ENCODE data around the gene SLC22A4. TPM values are rescaled to one million over a fixed set of nuclear protein-coding genes. Genes with fewer than 3 reads are reported as not detected.

SLC22A4 gene
- total and polyA plus RNA-seq, 2 experiments from 2014 or later, result 1.4 to 3.3 TPM

GRCh38 chr5:132250547-132250946 lies 43.6 kb upstream of the SLC22A4 start:
- no peak overlapping the region for H3K4me2 ChIP-seq
- no peaks in the 10 kb centered on the region for H3K9me2 ChIP-seq (replicated peaks; ENCODE audit: insufficient read depth)
- no peak overlapping the region for H2AFZ ChIP-seq
- H3K36me3 ChIP-seq (replicated peaks; ENCODE audit: insufficient read depth, low read depth), result no peaks in the 10 kb centered on the region
- no peaks in the 10 kb centered on the region for H3K9me3 ChIP-seq (ENCODE audit: low read depth)
- H4K20me1 ChIP-seq (ENCODE audit: insufficient read depth, poor library complexity, severe bottlenecking), result no peaks in the 10 kb centered on the region
- DNase-seq (ENCODE audit: low spot score), result no peak
- TF ChIP-seq EZH2 (IDR thresholded peaks at IDR 0.05; ENCODE audit: borderline replicate concordance) (no peak), EZH2phosphoT487 (IDR thresholded peaks at IDR 0.05; ENCODE audit: low read depth, severe bottlenecking, unreplicated experiment) (no peak), CTCF (IDR thresholded peaks at IDR 0.05; ENCODE audit: poor library complexity) (no peak)
- no peaks in the 10 kb centered on the region for H3K27me3 ChIP-seq
- H3K4me1 ChIP-seq (ENCODE audit: insufficient read depth), result peaks cover 5% of the 10 kb centered on the region
- H3K79me2 ChIP-seq, result no peaks in the 10 kb centered on the region
- H3K27ac ChIP-seq, result no peak overlapping the region
- 91% methylated on average over 2 of the region's 2 CpGs for WGBS (ENCODE audit: low lambda C conversion rate, missing lambda C conversion rate)
- no peak overlapping the region for H3K4me3 ChIP-seq

GRCh38 chr5:132251220-132251725 lies 42.9 kb upstream of the SLC22A4 start:
- no peak overlapping the region for H3K4me3 ChIP-seq
- no peak overlapping the region for H3K27ac ChIP-seq
- H4K20me1 ChIP-seq (ENCODE audit: insufficient read depth, poor library complexity, severe bottlenecking), result no peaks in the 10 kb centered on the region
- no peaks in the 10 kb centered on the region for H3K27me3 ChIP-seq
- H3K4me2 ChIP-seq, result no peak overlapping the region
- TF ChIP-seq CTCF (IDR thresholded peaks at IDR 0.05; ENCODE audit: poor library complexity) (no peak), EZH2phosphoT487 (IDR thresholded peaks at IDR 0.05; ENCODE audit: low read depth, severe bottlenecking, unreplicated experiment) (no peak), EZH2 (IDR thresholded peaks at IDR 0.05; ENCODE audit: borderline replicate concordance) (no peak)
- no peaks in the 10 kb centered on the region for H3K36me3 ChIP-seq (replicated peaks; ENCODE audit: insufficient read depth, low read depth)
- WGBS (ENCODE audit: low lambda C conversion rate, missing lambda C conversion rate), result 90% methylated on average over 10 of the region's 10 CpGs
- no peaks in the 10 kb centered on the region for H3K9me2 ChIP-seq (replicated peaks; ENCODE audit: insufficient read depth)
- peaks cover 5% of the 10 kb centered on the region for H3K4me1 ChIP-seq (ENCODE audit: insufficient read depth)
- H3K9me3 ChIP-seq (ENCODE audit: low read depth), result no peaks in the 10 kb centered on the region
- H3K79me2 ChIP-seq, result no peaks in the 10 kb centered on the region
- no peak overlapping the region for H2AFZ ChIP-seq
- no peak for DNase-seq (ENCODE audit: low spot score)

GRCh38 chr5:132253008-132253441 lies 41.2 kb upstream of the SLC22A4 start:
- no peak overlapping the region for H3K4me3 ChIP-seq
- H3K4me1 ChIP-seq (ENCODE audit: insufficient read depth), result peaks cover 13% of the 10 kb centered on the region
- no peaks in the 10 kb centered on the region for H3K9me2 ChIP-seq (replicated peaks; ENCODE audit: insufficient read depth)
- H3K4me2 ChIP-seq, result no peak overlapping the region
- H3K27ac ChIP-seq, result peak overlapping the region; percentile 53
- no peaks in the 10 kb centered on the region for H3K36me3 ChIP-seq (replicated peaks; ENCODE audit: insufficient read depth, low read depth)
- no peak overlapping the region for H2AFZ ChIP-seq
- WGBS (ENCODE audit: low lambda C conversion rate, missing lambda C conversion rate), result 55% methylated on average over 1 of the region's 4 CpGs
- H3K79me2 ChIP-seq, result peaks cover 4% of the 10 kb centered on the region
- no peaks in the 10 kb centered on the region for H3K9me3 ChIP-seq (ENCODE audit: low read depth)
- H4K20me1 ChIP-seq (ENCODE audit: insufficient read depth, poor library complexity, severe bottlenecking), result no peaks in the 10 kb centered on the region
- DNase-seq (ENCODE audit: low spot score), result peak; percentile 59
- TF ChIP-seq EZH2phosphoT487 (IDR thresholded peaks at IDR 0.05; ENCODE audit: low read depth, severe bottlenecking, unreplicated experiment), result no peak
- no peaks in the 10 kb centered on the region for H3K27me3 ChIP-seq

- 91% methylated on average over 8 of the region's 8 CpGs for WGBS (ENCODE audit: low lambda C conversion rate, missing lambda C conversion rate)
- Histone ChIP-seq H3K27me3 (no peaks in the 10 kb centered on the region), H2AFZ (no peak overlapping the region), H4K20me1 (ENCODE audit: insufficient read depth, poor library complexity, severe bottlenecking) (no peaks in the 10 kb centered on the region), H3K4me2 (no peak overlapping the region), H3K36me3 (replicated peaks; ENCODE audit: insufficient read depth, low read depth) (no peaks in the 10 kb centered on the region), H3K4me3 (no peak overlapping the region), H3K79me2 (peaks cover 8% of the 10 kb centered on the region), H3K27ac (peak overlapping the region; percentile 53), H3K9me2 (replicated peaks; ENCODE audit: insufficient read depth) (no peaks in the 10 kb centered on the region), H3K9me3 (ENCODE audit: low read depth) (no peaks in the 10 kb centered on the region), H3K4me1 (ENCODE audit: insufficient read depth) (peaks cover 20% of the 10 kb centered on the region)
- TF ChIP-seq EZH2phosphoT487 (IDR thresholded peaks at IDR 0.05; ENCODE audit: low read depth, severe bottlenecking, unreplicated experiment) (no peak), EZH2 (IDR thresholded peaks at IDR 0.05; ENCODE audit: borderline replicate concordance) (no peak), CTCF (IDR thresholded peaks at IDR 0.05; ENCODE audit: poor library complexity) (no peak)
- no peak for DNase-seq (ENCODE audit: low spot score)
Observed at GRCh38 chr5:132253452-132254320, 40.5 kb upstream of the SLC22A4 start.

All from hepatocyte (in vitro differentiated cells).